CD4-positive, alpha-beta T cell treated with Interleukin-15 for 4 hours (primary cell): ENCODE measurements around the gene KLHDC9.
"Not testable (repeated sequence)": the region's sequence is repeated elsewhere in the genome, so short reads cannot be mapped to it uniquely, and the experiment has no call there.

ENCODE experiments used
- DNase-seq: peaks from one replicate; pipeline ENCODE4 v3.0.0-alpha.2; 2020; ENCODE audit warnings: low spot score

Gene KLHDC9

DNA sequence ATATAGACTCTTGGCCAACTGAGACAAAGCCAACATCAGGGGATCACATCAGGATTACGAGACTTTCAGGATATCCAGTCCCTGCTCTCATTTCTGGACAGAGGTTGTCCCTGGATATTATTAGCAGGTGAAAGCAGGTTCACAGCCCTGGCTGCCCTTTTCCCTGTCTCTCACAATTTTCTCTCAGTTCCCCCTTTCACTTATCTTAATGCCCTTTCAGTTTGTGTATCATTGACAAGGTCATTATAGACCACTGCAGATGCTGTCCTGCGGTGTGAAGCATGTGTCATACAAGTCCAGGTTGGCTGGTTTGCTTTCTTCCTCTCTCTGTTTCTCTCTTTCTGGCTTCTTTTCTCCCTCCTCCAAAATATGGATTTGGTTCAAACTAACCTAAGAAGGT lies 2.1 kb upstream of the KLHDC9 start:
- DNase-seq = no peak

DNA sequence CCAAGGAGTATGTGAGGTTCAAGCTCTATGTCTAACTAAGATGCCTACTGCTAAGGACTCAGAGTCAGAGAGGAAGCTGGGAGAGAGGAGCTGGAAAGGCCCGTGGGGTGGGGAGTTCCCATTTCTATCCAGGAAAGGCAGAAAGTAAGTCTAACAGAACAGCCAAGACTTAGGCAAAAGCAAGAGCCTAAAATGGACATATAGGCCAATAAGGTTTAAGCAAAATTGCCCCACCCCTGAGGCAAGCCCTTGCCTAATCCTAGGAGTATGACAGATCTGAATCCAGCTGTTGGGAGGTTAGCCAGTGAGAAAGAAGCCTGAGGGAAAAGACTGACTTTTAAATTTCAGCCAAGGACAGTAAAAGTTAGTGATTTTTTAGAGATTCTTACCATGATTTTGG lies 1.6 kb upstream of the KLHDC9 start:
- DNase-seq = no peak

DNA sequence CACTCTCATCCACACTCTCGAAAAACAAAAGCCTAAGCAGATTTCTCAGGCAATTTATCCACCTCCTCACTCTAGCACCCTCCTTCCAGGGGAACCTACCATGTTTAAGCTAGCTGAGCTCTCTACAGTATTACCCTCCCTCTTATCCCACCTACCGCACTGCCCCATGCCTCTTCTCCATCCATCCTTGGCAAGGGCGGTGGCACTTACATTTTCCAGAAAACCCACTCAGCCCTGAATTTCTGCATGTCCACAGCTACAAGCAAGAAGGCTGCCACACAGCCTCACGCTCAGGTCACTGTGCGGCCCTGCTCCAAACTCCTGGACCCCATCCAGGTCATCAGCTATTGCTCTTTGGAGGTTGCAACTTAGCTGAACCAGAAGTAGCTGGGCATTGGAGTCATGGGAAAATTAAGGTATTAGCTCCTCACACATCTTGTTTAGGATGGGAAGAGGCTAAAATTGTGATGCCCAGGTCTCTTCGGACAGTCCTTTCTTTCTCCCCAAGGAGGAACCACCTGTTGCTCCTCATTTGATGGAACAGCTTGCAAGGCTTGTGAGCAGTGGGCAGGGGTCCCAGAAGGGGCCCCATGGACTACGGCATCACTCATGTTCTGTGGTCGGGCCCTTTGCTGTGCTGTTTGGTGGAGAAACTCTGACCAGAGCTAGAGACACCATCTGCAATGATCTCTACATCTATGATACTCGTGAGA lies 1.1 kb downstream of the KLHDC9 start:
- DNase-seq = no peak

DNA sequence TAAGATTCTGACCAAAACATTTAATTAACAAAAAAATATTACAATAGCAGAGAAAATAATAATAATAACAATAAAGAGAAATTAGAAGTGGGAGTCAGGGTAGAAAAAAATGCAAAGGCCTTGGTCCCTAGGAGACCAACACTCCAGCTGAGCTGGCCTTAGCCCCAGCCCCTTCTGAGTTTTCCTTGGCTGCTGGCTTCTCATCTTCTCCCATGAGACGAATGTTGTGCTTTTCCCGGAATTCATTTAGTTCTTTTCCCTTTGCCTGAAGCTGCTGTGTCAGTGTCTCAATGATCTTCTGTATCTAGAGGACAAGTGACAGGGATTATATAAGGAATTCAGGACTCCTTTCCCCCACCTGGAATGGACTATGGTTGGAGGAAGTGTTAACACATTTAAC lies 2.4 kb downstream of the KLHDC9 start:
- DNase-seq = no peak

DNA sequence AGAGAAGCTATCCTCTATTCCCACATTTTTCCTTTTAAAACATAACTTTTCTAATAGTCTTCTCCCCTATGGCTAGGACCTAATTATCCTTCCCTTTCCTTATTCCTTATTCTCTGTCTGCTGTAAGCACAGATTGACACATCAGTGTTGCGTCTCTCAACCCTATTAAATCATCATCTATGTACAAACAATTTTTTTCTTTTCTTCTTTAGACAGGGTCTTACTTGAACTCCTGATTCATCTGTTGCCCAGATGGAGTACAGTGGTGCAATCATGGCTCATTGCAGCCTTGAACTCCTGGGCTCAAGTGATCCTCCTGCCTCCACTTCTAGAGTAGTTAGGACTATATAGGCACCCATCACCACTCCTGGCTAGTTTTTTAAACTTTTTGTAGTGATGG lies 8.3 kb downstream of the KLHDC9 start:
- no peak for DNase-seq

DNA sequence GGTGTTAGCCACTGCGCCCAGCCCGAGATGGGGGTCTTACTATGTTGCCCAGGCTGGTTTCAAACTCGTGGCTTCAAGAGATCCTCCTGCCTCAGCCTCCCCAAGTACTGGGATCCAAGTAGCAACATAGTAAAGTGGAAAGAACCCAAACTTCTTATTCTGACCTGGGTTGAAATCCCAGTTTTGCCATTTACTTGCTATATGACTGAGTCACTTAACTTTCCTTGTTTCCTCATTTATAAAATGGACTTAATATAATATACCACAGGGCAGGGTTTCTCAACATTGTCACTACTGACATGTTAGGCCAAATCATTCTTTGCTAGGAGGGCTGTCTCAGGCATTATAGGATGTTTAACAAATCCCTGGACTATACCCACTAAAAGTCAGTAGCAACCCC lies 13.0 kb downstream of the KLHDC9 start:
- no peak for DNase-seq

DNA sequence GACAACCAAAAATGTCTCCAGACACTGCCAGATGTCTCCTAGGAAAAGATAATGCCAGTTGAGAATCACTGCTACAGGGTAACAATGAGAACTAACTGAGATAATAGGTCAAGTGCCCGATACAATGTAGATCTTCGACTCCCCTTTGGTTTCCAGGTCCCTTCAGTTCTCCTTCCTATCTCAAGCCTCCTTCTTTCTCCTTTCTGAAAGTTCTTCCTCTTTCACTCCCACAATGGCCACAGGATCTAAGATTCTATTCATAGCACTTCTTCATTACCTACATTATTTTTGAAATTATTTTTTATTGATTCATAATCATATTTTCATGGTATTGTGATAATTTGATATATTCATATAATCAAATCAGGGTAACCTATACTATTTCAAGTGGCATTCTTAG lies 13.4 kb downstream of the KLHDC9 start:
- DNase-seq = no peak

GRCh38 chr1:161113915-161114314 lies 15.8 kb downstream of the KLHDC9 start:
- no peak for DNase-seq

DNA sequence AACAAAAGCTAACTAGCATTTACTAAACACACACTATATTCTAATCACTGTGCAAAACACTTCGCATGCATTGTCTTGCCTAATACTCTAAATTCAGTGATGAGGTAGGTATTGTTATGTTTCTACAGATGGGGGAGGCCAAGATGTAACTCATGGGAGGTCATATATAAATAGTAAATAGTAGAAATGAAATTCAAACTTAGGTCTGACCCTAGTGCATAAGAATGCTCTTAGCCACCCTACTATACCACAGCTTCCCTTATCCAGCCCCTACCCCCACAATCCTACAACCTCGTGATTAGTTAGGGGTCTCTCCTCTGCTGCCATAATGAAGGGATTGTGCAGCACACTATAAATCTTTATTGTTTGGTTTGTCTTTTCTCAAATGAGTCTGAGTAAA lies 16.4 kb downstream of the KLHDC9 start:
- no peak for DNase-seq

GRCh38 chr1:161115132-161115711 lies 17.1 kb downstream of the KLHDC9 start:
- DNase-seq = peak; percentile 41

GRCh38 chr1:161115961-161116360 lies 17.8 kb downstream of the KLHDC9 start:
- not testable (repeated sequence) for DNase-seq

- peak; percentile 72 for DNase-seq
These were observed 19.8 kb downstream of the KLHDC9 start, which contains the start of the genes NIT1 and PFDN2 for GRCh38 chr1:161117759-161118581. Gene NIT1, plus strand, starts transcription at chr1:161118105. Its CDS starts 72 bp downstream, at chr1:161118177. Gene PFDN2, minus strand, starts transcription at chr1:161118037. Its CDS starts 11 bp downstream, at chr1:161118026.

- DNase-seq = peak; percentile 71
These were observed 21.1 kb downstream of the KLHDC9 start for GRCh38 chr1:161119092-161119903.

DNA sequence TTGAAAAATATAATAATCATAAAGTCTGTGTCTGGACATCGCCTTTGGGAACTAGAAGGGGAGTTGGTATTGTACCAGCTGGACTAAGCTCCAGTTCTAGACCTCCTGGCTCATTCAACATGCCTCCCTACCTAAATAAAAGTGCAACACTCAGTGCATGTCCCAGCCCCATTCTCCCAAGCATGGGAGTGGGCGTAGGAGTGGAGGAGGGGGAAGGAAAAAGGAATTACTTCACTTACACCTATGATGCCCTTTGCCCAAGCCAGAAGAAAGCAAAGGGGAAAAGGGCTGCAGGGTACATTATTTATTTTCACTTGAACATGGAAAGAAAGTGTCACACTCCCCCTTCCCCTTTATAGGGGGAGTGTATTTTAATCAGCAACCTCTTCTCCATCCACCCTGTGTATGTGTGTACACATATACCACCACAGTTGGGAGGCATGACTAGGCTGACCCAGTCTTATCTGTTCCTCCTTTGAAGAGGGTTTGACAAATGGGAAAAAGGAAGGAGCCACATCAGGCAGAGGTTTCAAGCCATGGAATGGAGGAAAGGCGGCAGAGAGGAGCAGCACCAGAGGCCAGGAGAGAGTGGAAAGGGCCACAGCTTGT lies 23.0 kb downstream of the KLHDC9 start:
- no peak for DNase-seq

DNA sequence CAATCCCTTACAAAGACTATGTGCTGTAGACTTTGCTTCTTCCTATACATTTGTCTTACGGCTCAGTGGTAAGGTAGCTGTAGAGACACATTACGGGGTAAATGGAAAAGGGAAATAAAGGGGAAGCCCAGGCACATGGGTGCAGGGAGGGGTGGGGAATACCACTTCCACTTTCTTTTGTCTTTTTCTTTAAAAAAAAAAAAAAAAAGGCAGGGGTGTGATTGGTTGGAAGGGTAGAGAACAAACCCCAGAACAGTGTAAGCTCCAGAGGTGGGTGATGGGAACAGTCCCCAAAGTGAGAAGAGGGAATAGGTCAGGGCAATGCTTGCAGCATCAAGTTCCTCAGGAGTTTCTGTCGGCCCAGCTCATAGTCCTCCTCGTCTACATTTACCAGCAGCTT lies 23.7 kb downstream of the KLHDC9 start:
- no peak for DNase-seq

- DNase-seq = no peak
These were observed 24.8 kb downstream of the KLHDC9 start for GRCh38 chr1:161122967-161123366.

GRCh38 chr1:161127649-161128048 lies 29.5 kb downstream of the KLHDC9 start:
- no peak for DNase-seq

DNA sequence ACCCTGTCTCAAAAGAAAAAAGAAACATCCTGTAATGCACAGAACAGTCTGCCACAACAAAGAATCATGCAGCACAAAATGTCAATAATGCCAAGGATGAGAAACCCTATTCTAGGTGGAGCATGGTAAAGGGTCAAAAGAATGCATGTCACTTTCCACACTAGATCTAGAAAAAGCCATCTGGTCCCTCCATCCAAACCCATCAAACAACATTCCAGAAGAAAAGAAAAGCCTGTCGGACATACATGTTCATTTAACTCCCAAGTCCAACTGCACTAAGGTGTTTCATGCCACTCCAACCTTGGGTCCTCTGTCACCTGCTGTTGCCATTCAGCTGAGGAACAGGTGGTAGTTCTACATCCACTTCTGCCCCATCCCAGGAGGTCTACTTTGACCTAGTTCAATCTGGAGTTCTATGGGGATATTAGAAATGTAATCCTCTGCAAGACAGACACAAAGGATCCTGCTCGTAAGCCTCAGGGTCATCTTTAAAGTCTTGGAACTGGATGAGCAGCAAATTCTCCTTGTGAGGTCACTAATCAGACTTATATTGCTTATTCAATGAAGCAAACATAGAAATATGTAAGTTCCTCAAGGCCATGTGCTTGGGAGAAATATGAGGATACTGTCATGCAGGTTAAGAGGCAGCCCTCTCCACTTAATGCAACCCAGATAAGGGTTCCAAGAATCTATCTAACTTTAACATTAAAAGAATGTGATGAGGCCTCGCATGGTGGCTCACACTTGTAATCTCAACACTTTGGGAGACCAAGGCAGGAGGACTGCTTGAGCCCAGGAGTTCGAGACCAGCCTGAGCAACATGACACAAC lies 30.6 kb downstream of the KLHDC9 start:
- DNase-seq = no peak

DNA sequence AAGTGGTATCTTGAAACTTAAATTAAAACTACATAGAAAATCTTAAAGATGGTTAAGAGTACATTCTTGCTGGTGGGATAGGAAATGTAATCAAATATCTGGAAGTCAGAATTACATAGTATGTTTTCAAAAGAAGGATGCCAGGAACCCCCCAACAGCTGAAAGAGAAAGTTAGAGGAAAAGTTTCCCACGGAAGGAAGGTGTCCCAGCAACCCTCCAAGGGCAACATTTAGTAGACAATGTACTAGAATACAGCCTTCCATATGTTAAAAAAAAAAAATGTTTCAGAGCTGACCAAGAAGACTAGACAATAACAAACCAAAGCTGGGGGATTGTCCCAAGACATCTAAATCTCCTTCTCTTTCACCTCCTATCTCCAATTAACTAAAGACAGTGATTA lies 32.1 kb downstream of the KLHDC9 start:
- DNase-seq = no peak

GRCh38 chr1:161131523-161132409 lies 33.6 kb downstream of the KLHDC9 start:
- no peak for DNase-seq
